ENCODE results near the gene GULP1. TPM values are rescaled to one million over a fixed set of nuclear protein-coding genes. Genes with fewer than 3 reads are reported as not detected.

GULP1 gene
- total and polyA plus RNA-seq, 2 of the 13 experiments (the other 11 are each of a cell fraction or from before 2014, with no cell fraction given) = 0.15 TPM; not detected in 1

DNA sequence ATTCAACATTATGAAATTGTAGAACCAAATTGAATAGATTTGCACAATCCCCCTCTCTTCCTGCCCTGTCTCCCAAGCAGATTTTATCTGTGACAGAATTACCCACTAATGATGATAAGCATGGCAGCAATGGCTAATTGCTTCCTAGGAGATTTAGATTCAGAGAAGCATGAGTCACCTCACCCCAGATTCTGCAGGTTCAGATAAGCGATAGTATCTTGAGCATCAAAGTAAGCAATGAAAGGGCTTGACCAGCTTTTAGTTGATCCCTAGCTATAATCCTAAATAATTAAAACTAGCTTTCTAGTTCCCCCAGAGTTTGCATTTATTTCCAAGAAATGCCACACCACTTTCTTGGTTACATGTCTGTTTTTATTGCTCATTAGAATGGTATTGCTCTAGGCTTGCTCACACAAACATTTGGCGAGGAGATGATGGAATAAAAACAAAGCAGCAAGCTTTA is 204.3 kb downstream of the GULP1 start:
- no peak overlapping the region for H2AFZ ChIP-seq (ENCODE audit: low read length)
- H3K9me3 ChIP-seq (ENCODE audit: low read length) = no peaks in the 10 kb centered on the region
- BruUV-seq (replicated peaks) = no TSS peak
- ChIA-PET POLR2A (no interaction called here), CTCF (ENCODE audit: low intra/inter-chr PET ratio, low total read pairs) (no interaction called here)
- DNase-seq (ENCODE audit: low spot score) (no peak), ATAC-seq (no peak), FAIRE-seq (no peak)
- no peaks in the 10 kb centered on the region for H3K79me2 ChIP-seq (ENCODE audit: insufficient read depth, low read length)
- H4K20me1 ChIP-seq (ENCODE audit: insufficient read depth, low read length) = no peaks in the 10 kb centered on the region
- intact Hi-C loops (cut with micrococcal nuclease; ENCODE audit: unreplicated experiment) = no loop called here
- no peak overlapping the region for H3K27ac ChIP-seq (ENCODE audit: extremely low read length, insufficient read depth, low read length)
- TF ChIP-seq TEAD2 (CRISPR knock-in tag; IDR thresholded peaks at IDR 0.05) = no peak
- TF ChIP-seq SNAPC2 (CRISPR knock-in tag; IDR thresholded peaks at IDR 0.05) = no peak
- in situ Hi-C loops (cut with HindIII; ENCODE audit: extremely low pct_ligation_motif_present, low pct_unique_long_range_greater_than_20kb) = no loop called here
- H3K4me2 ChIP-seq (ENCODE audit: low read depth, low read length) = no peak overlapping the region
- no peaks in the 10 kb centered on the region for H3K4me1 ChIP-seq (ENCODE audit: insufficient read depth, low read length)
- H3K36me3 ChIP-seq (replicated peaks in 1 of 2; ENCODE audit: control insufficient read depth in 1 of 2, insufficient read depth in 2 of 2, low read length in 2 of 2) = no peaks in the 10 kb centered on the region
- WGBS (ENCODE audit: low lambda C conversion rate) = 17% methylated on average over 2 of the region's 2 CpGs
- H3K27me3 ChIP-seq (ENCODE audit: control insufficient read depth in 1 of 2, insufficient read depth in 2 of 2, low read length in 2 of 2) = no peaks in the 10 kb centered on the region
- no peak overlapping the region for H3K9ac ChIP-seq (ENCODE audit: insufficient read depth, low read depth, low read length)
- H3K4me3 ChIP-seq (replicated peaks in 1 of 3; ENCODE audit: insufficient read depth in 1 of 3, low read depth in 2 of 3, low read length in 3 of 3) = no peak overlapping the region

DNA sequence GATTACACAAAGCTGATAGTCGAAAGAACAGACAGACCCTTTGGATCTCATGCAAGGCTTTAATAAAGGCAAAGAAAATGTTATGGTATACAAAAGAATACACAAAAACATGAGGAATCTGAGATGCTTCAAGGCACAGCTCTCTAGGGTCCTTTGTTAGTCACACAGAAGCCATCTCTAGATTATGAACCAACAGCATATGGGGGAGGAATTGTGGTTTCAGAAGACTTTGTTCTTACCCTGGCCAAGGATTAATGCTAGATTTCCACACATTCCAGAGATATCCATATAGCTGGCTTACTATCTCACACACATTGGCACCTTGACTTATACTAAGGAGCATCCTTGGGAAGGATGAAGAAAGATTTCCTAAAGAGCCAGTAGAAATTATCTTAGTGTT is 206.1 kb downstream of the GULP1 start:
- H3K79me2 ChIP-seq (ENCODE audit: insufficient read depth, low read length) = no peaks in the 10 kb centered on the region
- no peak overlapping the region for H3K9ac ChIP-seq (ENCODE audit: insufficient read depth, low read depth, low read length)
- BruUV-seq (replicated peaks) = no TSS peak
- ATAC-seq (no peak), FAIRE-seq (no peak), DNase-seq (ENCODE audit: low spot score) (no peak)
- CTCF ChIA-PET (ENCODE audit: low intra/inter-chr PET ratio, low total read pairs) = no interaction called here
- no peaks in the 10 kb centered on the region for H3K36me3 ChIP-seq (replicated peaks in 1 of 2; ENCODE audit: control insufficient read depth in 1 of 2, insufficient read depth in 2 of 2, low read length in 2 of 2)
- no peak overlapping the region for H3K4me2 ChIP-seq (ENCODE audit: low read depth, low read length)
- no peak overlapping the region for H2AFZ ChIP-seq (ENCODE audit: low read length)
- H3K9me3 ChIP-seq (ENCODE audit: low read length) = no peaks in the 10 kb centered on the region
- no peak overlapping the region for H3K27ac ChIP-seq (ENCODE audit: extremely low read length, insufficient read depth, low read length)
- H3K4me1 ChIP-seq (ENCODE audit: insufficient read depth, low read length) = no peaks in the 10 kb centered on the region
- H3K27me3 ChIP-seq (ENCODE audit: control insufficient read depth in 1 of 2, insufficient read depth in 2 of 2, low read length in 2 of 2) = no peaks in the 10 kb centered on the region
- POLR2A ChIA-PET = no interaction called here
- intact Hi-C loops (cut with micrococcal nuclease; ENCODE audit: unreplicated experiment) = no loop called here
- H4K20me1 ChIP-seq (ENCODE audit: insufficient read depth, low read length) = no peaks in the 10 kb centered on the region
- H3K4me3 ChIP-seq (replicated peaks in 1 of 3; ENCODE audit: insufficient read depth in 1 of 3, low read depth in 2 of 3, low read length in 3 of 3) = no peak overlapping the region
- in situ Hi-C loops (cut with HindIII; ENCODE audit: extremely low pct_ligation_motif_present, low pct_unique_long_range_greater_than_20kb) = no loop called here
- 0% methylated on average over 1 of the region's 1 CpG for WGBS (ENCODE audit: low lambda C conversion rate)
- TF ChIP-seq, protein P1, sequence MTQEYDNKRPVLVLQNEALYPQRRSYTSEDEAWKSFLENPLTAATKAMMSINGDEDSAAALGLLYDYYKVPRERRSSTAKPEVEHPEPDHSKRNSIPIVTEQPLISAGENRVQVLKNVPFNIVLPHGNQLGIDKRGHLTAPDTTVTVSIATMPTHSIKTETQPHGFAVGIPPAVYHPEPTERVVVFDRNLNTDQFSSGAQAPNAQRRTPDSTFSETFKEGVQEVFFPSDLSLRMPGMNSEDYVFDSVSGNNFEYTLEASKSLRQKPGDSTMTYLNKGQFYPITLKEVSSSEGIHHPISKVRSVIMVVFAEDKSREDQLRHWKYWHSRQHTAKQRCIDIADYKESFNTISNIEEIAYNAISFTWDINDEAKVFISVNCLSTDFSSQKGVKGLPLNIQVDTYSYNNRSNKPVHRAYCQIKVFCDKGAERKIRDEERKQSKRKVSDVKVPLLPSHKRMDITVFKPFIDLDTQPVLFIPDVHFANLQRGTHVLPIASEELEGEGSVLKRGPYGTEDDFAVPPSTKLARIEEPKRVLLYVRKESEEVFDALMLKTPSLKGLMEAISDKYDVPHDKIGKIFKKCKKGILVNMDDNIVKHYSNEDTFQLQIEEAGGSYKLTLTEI (CRISPR knock-in tag; conservative IDR thresholded peaks at IDR 0.05) = no peak
- TF ChIP-seq POLR2G (IDR thresholded peaks at IDR 0.05; ENCODE audit: low read depth, low read length) = no peak
- TF ChIP-seq ZNF263 (CRISPR knock-in tag; IDR thresholded peaks at IDR 0.05) = no peak
- TF ChIP-seq JUN (CRISPR knock-in tag; IDR thresholded peaks at IDR 0.05) = no peak
- TF ChIP-seq HDAC2 (CRISPR knock-in tag; IDR thresholded peaks at IDR 0.05) = no peak
- TF ChIP-seq U2AF2 (IDR thresholded peaks at IDR 0.05; ENCODE audit: low read depth, low read length) = no peak
- TF ChIP-seq SP2 (CRISPR knock-in tag; IDR thresholded peaks at IDR 0.05) = no peak
- TF ChIP-seq NFE2 (CRISPR knock-in tag; IDR thresholded peaks at IDR 0.05) = no peak
- TF ChIP-seq HNRNPLL (IDR thresholded peaks at IDR 0.05; ENCODE audit: low read depth, low read length, poor library complexity, severe bottlenecking) = no peak
- TF ChIP-seq, protein P2, sequence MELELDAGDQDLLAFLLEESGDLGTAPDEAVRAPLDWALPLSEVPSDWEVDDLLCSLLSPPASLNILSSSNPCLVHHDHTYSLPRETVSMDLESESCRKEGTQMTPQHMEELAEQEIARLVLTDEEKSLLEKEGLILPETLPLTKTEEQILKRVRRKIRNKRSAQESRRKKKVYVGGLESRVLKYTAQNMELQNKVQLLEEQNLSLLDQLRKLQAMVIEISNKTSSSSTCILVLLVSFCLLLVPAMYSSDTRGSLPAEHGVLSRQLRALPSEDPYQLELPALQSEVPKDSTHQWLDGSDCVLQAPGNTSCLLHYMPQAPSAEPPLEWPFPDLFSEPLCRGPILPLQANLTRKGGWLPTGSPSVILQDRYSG (CRISPR knock-in tag; IDR thresholded peaks at IDR 0.05) = no peak
- TF ChIP-seq JUNB (CRISPR knock-in tag; IDR thresholded peaks at IDR 0.05; ENCODE audit: borderline replicate concordance) = no peak
- TF ChIP-seq MXI1 (IDR thresholded peaks at IDR 0.05; ENCODE audit: borderline replicate concordance, low read depth, low read length) = no peak
- TF ChIP-seq KLF12 (CRISPR knock-in tag; IDR thresholded peaks at IDR 0.05; ENCODE audit: borderline replicate concordance) = no peak
- TF ChIP-seq, protein P3, sequence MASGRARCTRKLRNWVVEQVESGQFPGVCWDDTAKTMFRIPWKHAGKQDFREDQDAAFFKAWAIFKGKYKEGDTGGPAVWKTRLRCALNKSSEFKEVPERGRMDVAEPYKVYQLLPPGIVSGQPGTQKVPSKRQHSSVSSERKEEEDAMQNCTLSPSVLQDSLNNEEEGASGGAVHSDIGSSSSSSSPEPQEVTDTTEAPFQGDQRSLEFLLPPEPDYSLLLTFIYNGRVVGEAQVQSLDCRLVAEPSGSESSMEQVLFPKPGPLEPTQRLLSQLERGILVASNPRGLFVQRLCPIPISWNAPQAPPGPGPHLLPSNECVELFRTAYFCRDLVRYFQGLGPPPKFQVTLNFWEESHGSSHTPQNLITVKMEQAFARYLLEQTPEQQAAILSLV (CRISPR knock-in tag; IDR thresholded peaks at IDR 0.05; ENCODE audit: borderline replicate concordance) = no peak
- TF ChIP-seq ARNT2 (CRISPR knock-in tag; IDR thresholded peaks at IDR 0.05; ENCODE audit: low read depth) = no peak
- no peak for TF ChIP-seq ZNF124 (CRISPR knock-in tag; IDR thresholded peaks at IDR 0.05)

Data from HepG2 (cell line).